ENCODE data around the gene AGGF1. TPM values are rescaled to one million over a fixed set of nuclear protein-coding genes. Genes with fewer than 3 reads are reported as not detected.
A peak's percentile ranks its signal among the peaks of the same experiment; 100 is the strongest.
"Not testable (repeated sequence)": the region's sequence is repeated elsewhere in the genome, so short reads cannot be mapped to it uniquely, and the experiment has no call there.

The AGGF1 gene
- 45.2 TPM for total RNA-seq

GRCh38 chr5:77030097-77031071 lies at the start of gene AGGF1:
TSS of gene AGGF1 (plus strand) at chr5:77030404. CDS start at chr5:77030767, 363 bp downstream.
- peak; percentile 92 for DNase-seq

- no peak for DNase-seq
Measured at GRCh38 chr5:76980518-76981144, 49.6 kb upstream of the AGGF1 start.

GRCh38 chr5:76982450-76982849 lies 47.8 kb upstream of the AGGF1 start:
- no peak for DNase-seq

GRCh38 chr5:76983468-76983867 lies 46.7 kb upstream of the AGGF1 start:
- no peak for DNase-seq

- DNase-seq = no peak
Measured at GRCh38 chr5:76986825-76987526, 43.2 kb upstream of the AGGF1 start.

GRCh38 chr5:76990899-76991459 lies 39.2 kb upstream of the AGGF1 start:
- DNase-seq = no peak

- not testable (repeated sequence) for DNase-seq
Measured at GRCh38 chr5:76993436-76993835, 36.8 kb upstream of the AGGF1 start.

- no peak for DNase-seq
Measured at GRCh38 chr5:76994337-76994736, 35.9 kb upstream of the AGGF1 start.

- not testable (repeated sequence) for DNase-seq
Measured at GRCh38 chr5:76998251-76998650, 32.0 kb upstream of the AGGF1 start.

- DNase-seq = no peak
Measured at GRCh38 chr5:76999451-76999850, 30.8 kb upstream of the AGGF1 start.

GRCh38 chr5:77003246-77003645 lies 27.0 kb upstream of the AGGF1 start:
- no peak for DNase-seq

GRCh38 chr5:77006124-77006523 lies 24.1 kb upstream of the AGGF1 start:
- no peak for DNase-seq

- no peak for DNase-seq
Measured at GRCh38 chr5:77008413-77008812, 21.8 kb upstream of the AGGF1 start.

- DNase-seq = no peak
Measured at GRCh38 chr5:77010243-77010642, 20.0 kb upstream of the AGGF1 start.

GRCh38 chr5:77011498-77011897 lies 18.7 kb upstream of the AGGF1 start:
- no peak for DNase-seq

- DNase-seq = no peak
Measured at GRCh38 chr5:77012601-77013000, 17.6 kb upstream of the AGGF1 start.

- DNase-seq = no peak
Measured at GRCh38 chr5:77015938-77016569, 14.2 kb upstream of the AGGF1 start.

GRCh38 chr5:77016962-77017361 lies 13.2 kb upstream of the AGGF1 start:
- DNase-seq = no peak

GRCh38 chr5:77017668-77018067 lies 12.5 kb upstream of the AGGF1 start:
- DNase-seq = no peak

GRCh38 chr5:77022511-77023417 lies 7.4 kb upstream of the AGGF1 start:
- DNase-seq = no peak

- no peak for DNase-seq
Measured at GRCh38 chr5:77024490-77024889, 5.7 kb upstream of the AGGF1 start.
